ENCODE results near the gene HS3ST1. TPM values are rescaled to one million over a fixed set of nuclear protein-coding genes. Genes with fewer than 3 reads are reported as not detected.

Gene HS3ST1
- total RNA-seq, 1 donor from 2014 or later: 0.27 TPM

DNA sequence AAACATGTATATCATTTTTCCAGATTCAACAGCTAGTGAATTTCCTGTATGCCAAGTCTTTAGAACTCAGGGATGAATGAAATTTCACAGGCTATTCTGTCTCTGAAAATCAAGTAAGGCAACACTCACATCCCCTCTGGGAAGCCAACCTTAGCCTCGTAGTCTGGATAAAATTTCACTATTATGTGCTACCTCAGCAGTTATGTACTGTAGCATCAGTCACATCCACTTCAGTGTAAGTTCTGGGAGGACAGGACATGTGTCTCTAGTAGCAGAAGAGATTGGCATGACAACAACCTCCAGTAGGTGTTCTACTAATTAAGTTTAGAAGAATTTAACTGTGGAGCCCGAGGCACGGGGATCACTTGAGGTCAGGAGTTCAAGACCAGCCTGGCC, 42.4 kb upstream of the HS3ST1 start:
- Mint-ChIP-seq H3K4me3 (ENCODE audit: unreplicated experiment) (no peak overlapping the region), H3K27ac (ENCODE audit: unreplicated experiment) (no peak overlapping the region), H3K4me1 (ENCODE audit: unreplicated experiment) (no peaks in the 10 kb centered on the region), H3K36me3 (ENCODE audit: unreplicated experiment) (no peaks in the 10 kb centered on the region), H3K9me3 (ENCODE audit: unreplicated experiment) (peaks cover 6% of the 10 kb centered on the region), H3K27me3 (ENCODE audit: unreplicated experiment) (no peaks in the 10 kb centered on the region)
- DNase-seq (ENCODE audit: extremely low spot score, unreplicated experiment): no peak
- TF ChIP-seq, protein P1, sequence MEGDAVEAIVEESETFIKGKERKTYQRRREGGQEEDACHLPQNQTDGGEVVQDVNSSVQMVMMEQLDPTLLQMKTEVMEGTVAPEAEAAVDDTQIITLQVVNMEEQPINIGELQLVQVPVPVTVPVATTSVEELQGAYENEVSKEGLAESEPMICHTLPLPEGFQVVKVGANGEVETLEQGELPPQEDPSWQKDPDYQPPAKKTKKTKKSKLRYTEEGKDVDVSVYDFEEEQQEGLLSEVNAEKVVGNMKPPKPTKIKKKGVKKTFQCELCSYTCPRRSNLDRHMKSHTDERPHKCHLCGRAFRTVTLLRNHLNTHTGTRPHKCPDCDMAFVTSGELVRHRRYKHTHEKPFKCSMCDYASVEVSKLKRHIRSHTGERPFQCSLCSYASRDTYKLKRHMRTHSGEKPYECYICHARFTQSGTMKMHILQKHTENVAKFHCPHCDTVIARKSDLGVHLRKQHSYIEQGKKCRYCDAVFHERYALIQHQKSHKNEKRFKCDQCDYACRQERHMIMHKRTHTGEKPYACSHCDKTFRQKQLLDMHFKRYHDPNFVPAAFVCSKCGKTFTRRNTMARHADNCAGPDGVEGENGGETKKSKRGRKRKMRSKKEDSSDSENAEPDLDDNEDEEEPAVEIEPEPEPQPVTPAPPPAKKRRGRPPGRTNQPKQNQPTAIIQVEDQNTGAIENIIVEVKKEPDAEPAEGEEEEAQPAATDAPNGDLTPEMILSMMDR (IDR thresholded peaks at IDR 0.05): no peak

DNA sequence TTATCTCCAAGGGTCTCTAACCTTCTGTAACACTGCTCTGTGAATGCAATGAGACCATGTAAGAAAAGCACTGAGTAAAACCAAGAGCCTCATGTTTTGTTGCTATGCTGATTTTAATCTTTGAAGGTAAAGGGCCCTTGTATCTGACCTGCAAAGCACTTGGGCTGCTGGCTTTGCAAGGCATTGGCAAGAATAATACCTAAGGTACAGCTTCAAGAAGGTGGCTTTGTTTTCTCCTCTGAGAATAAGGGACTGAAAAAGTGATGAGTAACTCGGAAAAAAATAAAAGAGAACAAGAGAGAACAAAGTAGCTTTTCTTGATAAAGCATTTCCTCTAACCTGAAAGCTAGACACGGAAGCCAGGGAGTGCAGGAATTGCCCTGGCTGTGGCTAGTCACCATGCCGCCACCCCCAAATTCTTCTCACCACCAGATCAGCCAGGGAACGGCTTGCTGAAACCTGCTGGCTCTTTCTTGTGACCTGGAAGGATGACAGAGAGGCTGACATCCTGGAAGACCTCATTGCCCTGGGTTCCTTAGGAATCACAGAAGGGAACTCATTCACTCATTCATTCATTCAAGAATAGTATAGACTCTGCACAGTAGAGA, 41.8 kb upstream of the HS3ST1 start:
- H3K27ac Mint-ChIP-seq (ENCODE audit: unreplicated experiment): no peak overlapping the region
- no peaks in the 10 kb centered on the region for H3K36me3 Mint-ChIP-seq (ENCODE audit: unreplicated experiment)
- TF ChIP-seq, protein P1 (IDR thresholded peaks at IDR 0.05): no peak
- H3K4me3 Mint-ChIP-seq (ENCODE audit: unreplicated experiment): no peak overlapping the region
- H3K4me1 Mint-ChIP-seq (ENCODE audit: unreplicated experiment): no peaks in the 10 kb centered on the region
- DNase-seq (ENCODE audit: extremely low spot score, unreplicated experiment): no peak
- peaks cover 6% of the 10 kb centered on the region for H3K9me3 Mint-ChIP-seq (ENCODE audit: unreplicated experiment)
- H3K27me3 Mint-ChIP-seq (ENCODE audit: unreplicated experiment): no peaks in the 10 kb centered on the region

DNA sequence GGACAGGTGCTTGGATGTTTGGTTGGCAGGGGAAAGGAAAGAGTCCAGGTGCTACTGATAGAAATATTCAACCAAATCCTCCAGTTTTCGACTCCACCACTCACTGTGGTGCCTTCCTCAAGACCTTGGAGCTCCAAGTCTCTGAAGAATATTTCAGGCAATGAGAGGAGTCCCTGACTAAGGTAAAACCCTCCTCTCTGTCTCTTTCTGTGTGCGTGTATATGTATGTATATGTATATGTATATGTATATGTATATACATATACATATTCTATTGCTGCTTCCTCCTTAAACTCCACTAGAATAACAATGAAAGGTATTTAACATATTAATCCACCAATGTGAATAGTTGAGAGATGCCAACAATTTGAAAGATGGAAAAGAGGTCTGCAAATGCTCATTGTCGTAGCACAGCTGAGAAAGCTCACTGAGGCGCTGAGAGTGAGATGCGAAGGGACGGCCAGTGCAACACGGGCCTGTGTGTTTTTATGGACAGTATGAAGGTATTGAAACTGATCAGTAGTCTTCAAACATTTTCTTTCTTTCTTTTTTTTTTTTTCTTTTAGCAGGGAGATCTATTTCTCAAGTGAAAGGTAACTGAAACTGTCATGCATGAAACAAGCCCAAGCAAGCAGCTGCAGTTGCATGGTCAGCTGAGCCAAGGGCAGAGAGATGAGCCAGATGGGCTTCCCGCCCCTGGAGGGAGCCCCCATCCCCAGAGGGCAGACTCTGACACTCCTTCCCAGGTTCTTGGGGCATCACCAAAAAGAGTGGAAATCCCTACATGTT, 41.1 kb upstream of the HS3ST1 start:
- Mint-ChIP-seq H3K9me3 (ENCODE audit: unreplicated experiment) (peaks cover 6% of the 10 kb centered on the region), H3K27me3 (ENCODE audit: unreplicated experiment) (no peaks in the 10 kb centered on the region), H3K27ac (ENCODE audit: unreplicated experiment) (no peak overlapping the region), H3K4me1 (ENCODE audit: unreplicated experiment) (no peaks in the 10 kb centered on the region), H3K36me3 (ENCODE audit: unreplicated experiment) (no peaks in the 10 kb centered on the region), H3K4me3 (ENCODE audit: unreplicated experiment) (no peak overlapping the region)
- TF ChIP-seq, protein P1 (IDR thresholded peaks at IDR 0.05): no peak
- DNase-seq (ENCODE audit: extremely low spot score, unreplicated experiment): no peak

DNA sequence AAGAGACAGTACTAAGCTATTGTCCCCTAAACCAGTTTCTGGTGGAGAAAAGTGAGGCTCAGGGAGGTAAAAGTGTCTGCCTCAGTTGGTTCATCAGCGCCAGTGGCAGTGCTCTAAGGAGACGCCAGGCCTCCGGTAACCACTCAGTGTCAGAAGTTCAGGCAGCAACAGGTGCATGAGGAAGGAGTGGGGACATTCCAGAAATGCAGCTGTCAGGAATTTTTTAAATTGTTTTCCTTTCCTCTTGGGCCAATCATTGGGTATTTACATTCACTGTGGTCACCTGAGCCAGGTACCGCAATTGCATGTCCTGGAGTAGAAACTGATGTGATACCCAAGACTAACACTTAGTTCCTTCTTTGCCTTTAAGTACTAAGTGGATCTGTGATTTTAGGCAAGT, 40.2 kb upstream of the HS3ST1 start:
- H3K4me3 Mint-ChIP-seq (ENCODE audit: unreplicated experiment): no peak overlapping the region

DNA sequence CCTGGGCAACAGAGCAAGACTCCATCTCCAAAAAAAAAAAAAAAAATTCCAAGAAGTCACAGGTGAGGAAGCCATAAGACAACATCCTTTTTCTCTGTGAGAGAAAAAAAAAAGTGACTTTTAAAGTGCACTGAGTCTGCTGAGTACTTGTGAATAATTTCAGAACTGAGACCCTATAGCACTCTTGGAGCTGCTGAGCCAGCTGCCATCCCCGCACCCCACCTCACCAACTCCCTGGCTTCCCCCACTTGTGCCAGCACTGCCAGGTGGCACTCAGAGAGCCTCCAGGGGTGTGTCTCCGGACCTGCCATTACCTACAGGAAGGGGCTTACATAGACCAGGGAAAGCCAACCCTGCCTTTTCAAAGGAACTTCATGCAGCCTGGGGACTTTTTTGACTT, 39.2 kb upstream of the HS3ST1 start:
- TF ChIP-seq, protein P1 (IDR thresholded peaks at IDR 0.05): no peak
- Mint-ChIP-seq H3K4me1 (ENCODE audit: unreplicated experiment) (no peaks in the 10 kb centered on the region), H3K27me3 (ENCODE audit: unreplicated experiment) (no peaks in the 10 kb centered on the region), H3K27ac (ENCODE audit: unreplicated experiment) (no peak overlapping the region), H3K36me3 (ENCODE audit: unreplicated experiment) (no peaks in the 10 kb centered on the region), H3K4me3 (ENCODE audit: unreplicated experiment) (no peak overlapping the region), H3K9me3 (ENCODE audit: unreplicated experiment) (peaks cover 5% of the 10 kb centered on the region)
- no peak for DNase-seq (ENCODE audit: extremely low spot score, unreplicated experiment)

More for the DNA sequence above, 40.2 kb upstream of the HS3ST1 start:
- H3K4me1 Mint-ChIP-seq (ENCODE audit: unreplicated experiment): no peaks in the 10 kb centered on the region
- TF ChIP-seq, protein P1 (IDR thresholded peaks at IDR 0.05): no peak
- peaks cover 5% of the 10 kb centered on the region for H3K9me3 Mint-ChIP-seq (ENCODE audit: unreplicated experiment)
- no peak overlapping the region for H3K27ac Mint-ChIP-seq (ENCODE audit: unreplicated experiment)
- no peaks in the 10 kb centered on the region for H3K36me3 Mint-ChIP-seq (ENCODE audit: unreplicated experiment)
- no peaks in the 10 kb centered on the region for H3K27me3 Mint-ChIP-seq (ENCODE audit: unreplicated experiment)
- no peak for DNase-seq (ENCODE audit: extremely low spot score, unreplicated experiment)
